Fibroblast of skin of back (primary cell): ENCODE results near the gene BRINP1.
A peak's percentile ranks its signal among the peaks of the same experiment; 100 is the strongest.

ENCODE experiments used
- DNase-seq: peaks from one replicate; pipeline ENCODE4 v3.0.0-alpha.2; 2013

The BRINP1 gene

DNA sequence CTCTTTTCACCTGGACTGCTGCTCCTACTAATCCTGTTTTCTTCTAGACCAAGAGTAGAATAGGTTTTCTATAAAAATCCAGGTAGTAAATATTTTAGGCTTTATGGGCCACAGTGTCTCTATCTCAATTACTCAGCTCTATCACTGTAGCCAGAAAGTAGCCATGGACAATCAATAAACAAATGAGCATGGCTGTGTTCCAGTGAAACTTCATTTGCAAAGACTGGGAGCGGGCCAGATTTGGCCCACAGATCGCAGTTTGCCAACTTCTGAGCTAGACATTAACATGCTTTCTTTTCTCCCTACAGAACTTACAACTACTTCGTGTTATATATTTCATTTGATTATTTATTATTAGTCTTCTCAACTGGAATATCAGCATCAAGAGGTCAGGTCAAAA, 30.2 kb downstream of the BRINP1 start:
- DNase-seq: no peak

DNA sequence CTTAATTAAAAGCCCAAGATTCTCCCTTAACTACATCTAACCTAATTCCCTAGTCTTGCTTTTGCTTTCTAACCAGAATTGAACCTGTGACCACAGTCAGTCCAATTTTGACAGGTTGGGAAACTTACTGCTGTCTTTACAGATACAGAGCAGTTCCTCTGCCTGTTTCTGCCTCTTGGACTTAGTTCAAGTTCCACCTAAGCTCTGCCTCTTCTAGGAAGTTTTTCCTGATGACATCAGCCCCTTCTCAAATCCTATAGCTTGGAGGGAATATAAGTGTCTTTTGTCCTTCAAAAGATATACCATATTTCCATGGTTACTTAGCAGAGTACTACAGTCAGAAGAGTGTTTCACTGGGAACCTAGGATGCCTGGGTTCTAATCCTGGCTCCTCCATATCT, 31.7 kb downstream of the BRINP1 start:
- no peak for DNase-seq

DNA sequence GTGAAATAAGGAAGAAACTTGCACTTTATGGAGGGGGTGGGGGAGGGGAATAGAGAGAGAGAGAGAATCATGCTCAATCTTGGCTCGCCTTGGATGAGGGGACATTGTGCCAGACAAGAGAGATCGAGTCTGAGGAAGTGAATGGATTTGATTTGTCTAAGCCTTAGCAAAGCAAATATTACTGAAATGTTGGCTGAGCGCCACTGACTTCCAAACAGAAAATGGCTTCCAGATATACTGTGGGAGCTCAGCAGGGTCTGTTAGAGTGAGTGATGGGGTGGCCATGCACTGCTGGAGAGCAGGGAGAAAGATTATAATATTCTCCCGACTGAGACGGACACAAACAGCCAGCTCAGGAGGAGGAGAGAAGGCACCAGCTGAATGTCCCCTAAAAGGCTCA, 34.5 kb downstream of the BRINP1 start:
- DNase-seq: no peak

DNA sequence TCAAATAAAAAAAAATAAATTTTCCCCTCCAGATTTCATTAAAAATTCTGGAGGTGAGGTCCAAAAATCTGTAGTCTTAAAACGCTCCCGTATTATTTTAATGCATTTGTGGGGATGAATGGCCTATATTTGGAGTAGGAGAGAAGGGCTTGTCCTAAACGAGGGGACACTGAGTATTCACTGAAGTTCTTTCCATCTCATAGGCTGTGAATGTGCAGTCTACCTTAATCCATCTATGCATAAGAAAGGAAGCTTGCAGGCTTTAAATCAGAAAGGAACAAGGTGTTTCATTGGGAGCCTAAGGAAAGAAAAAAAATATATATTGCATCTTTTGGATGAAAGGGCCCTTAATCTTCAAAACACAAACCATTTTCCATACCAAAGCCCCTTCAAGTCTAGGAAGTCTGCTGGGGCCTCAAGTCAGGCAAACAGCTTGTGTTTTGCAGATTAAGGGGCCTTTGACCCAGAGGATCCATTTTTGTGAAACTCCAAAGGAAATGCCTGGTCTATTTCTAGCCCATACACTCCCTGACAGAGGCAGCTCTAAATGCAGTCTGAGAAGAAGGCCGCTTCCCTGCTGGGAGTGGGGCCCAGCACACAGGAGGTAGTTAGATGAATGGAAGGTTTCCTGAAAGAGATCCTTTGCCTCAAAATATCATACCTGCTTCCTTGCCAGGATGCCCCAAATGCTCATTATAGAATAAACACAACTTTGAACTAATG, 35.6 kb downstream of the BRINP1 start:
- no peak for DNase-seq

DNA sequence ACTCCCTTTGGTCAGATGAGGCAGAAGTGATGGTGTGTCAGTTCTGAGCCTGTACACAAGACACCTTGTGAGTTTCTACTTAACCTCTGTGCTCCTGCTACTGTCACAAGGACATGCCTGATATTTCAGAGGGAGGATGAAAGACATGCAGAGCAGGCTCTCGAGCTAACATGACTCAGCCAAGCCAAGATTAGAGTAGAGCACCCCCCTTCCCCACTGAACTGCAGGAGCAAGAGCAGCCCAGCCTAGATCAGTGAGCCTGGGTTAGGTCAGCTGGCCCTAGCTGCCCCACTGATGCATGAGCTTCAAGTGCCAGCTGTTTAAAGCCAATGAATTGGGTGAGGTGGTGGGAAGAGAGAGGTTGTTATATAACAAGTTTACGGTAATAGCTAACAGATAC, 36.7 kb downstream of the BRINP1 start:
- no peak for DNase-seq

DNA sequence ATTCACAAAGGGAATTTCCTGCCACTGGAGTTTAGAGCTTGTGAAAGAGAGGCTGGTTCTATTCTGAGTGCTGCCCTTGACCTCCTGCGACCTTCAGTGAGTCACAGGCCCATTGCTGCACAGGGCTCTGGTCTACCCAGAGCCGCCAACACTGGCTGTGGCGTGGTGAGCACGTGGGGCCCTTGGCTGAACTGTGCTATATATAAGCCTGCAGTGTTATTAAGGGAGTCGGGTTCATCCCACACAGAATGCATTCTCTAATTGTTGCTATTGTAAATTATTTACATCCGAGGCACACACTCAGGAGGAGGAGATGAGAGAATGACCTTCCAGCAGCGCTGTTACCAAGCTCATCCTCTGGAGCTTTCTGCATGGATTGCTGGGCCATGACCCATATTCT, 47.1 kb downstream of the BRINP1 start:
- no peak for DNase-seq

DNA sequence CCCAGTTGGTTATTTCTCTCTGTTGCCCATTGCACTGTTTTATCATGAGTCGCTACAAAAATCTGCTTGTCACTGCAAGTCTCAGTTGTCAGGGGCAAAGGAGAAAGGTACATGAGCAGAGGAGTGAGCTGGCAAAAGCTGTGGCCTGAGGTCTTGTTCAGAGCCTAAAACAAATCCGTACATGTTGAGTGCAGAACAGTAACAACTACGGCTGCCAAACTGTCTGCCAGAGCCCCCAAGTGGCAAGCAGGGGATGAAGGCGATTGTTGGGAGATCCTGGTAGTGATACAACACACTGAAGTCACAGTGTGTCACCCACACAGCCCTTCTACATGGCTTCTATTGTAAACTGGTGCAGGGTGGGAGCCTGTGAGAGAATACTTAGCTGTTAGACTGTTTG, 50.9 kb downstream of the BRINP1 start:
- DNase-seq: no peak

DNA sequence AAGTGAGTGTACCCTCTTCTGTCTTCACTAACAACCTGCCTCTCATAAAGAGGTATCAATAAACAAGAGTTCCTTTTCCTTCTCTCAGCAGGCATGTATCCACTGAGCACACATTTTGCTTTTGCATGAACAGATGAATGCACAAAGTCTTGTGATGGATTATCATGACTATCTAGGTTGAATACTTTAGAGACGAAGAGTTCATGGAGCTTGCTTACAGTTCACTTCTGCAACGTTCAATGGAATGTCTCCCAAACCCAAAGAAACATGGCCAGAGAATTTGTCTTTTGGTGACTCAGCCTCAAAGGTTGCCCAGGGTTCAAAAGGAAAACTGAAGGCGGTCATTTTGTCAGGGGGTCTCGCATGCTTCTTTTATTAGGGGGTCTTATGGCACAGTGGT, 55.4 kb downstream of the BRINP1 start:
- no peak for DNase-seq

DNA sequence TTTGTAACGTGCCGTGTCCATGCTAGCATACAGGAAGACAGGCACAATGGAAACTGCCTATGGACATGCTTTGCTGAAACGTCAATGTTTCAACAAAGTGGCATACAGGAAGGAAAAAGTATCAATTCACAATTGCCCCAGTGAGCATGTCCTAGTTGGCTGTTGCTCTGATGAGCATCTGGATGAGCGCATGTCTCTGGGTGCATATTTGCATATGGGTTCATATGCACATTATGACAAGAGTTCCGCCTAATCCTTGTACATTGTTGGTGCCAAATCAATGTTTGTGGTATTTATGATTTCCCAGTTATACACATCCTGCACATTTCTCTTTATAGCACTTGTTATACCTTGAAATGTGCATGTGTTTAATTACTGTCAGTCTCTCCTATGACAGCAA, 58.5 kb downstream of the BRINP1 start:
- no peak for DNase-seq

DNA sequence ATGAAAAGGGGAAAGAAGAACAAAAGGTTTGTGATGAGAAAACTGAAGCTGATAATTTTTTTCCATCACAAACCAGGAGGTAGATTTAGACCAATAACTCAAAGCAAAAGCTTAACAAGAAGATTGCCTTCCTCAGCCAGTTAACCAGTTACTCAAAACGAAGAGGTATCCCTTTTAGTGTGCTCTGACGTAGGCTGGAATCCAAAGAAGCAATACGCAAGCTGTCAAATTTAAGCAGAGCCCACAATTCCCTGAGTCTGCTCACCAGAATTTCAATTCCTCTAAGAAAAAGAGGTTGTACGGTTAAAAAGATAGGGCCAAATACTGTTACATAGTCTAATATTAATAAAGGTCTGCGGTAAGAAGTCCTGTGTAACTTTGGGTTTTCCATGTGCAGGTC, 61.8 kb downstream of the BRINP1 start:
- DNase-seq: no peak

DNA sequence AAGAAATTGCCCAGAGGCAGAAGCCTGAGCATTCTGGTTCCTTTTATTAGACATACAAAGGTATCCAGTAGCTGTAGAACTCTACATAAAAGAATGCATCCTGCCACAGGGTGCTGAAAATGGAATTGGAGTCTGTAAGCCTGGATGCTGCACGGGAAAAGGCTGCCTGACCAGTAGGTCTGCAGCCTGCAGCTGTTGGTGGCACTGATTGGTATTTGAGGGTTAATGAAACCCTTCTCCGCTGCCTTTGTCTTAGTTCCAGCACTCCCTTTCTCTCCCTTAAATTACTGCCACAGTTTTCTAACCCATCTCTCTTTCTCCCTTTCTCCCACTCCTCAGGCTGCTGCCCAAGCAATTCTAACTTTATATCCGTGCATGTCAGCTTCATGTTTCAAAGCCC, 64.7 kb downstream of the BRINP1 start:
- DNase-seq: no peak

DNA sequence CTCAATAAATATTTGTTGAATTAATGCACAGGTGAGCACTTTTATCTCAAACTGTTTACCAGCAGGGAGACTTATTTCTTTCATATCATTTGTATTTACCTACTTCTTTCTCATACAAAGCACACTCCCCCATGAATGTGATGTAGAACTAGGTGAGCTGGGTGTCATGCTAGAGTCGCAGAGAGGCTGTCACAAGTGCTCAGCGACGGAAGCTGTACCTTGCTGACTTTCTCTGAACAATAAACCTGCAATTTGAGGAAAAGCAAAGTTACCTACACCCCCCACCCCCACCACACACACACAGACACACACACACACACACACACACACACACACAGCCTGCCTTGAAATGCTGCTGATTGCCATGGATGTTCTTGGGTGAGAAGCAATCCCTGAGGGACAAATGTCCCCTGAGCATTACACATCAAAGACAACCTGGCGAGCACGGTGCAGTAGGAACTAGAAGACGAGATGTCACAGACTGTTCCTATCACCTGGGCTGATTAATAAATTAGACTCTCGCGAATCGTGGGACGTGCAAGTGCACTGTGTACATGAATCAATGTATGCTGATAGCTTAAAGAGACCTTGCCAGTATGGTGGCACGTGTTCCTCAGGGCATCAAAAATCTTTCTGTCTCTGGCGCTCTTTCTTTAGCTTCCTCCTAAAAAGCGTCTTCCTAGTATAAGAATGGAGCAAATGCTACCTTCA, 66.1 kb downstream of the BRINP1 start:
- no peak for DNase-seq

DNA sequence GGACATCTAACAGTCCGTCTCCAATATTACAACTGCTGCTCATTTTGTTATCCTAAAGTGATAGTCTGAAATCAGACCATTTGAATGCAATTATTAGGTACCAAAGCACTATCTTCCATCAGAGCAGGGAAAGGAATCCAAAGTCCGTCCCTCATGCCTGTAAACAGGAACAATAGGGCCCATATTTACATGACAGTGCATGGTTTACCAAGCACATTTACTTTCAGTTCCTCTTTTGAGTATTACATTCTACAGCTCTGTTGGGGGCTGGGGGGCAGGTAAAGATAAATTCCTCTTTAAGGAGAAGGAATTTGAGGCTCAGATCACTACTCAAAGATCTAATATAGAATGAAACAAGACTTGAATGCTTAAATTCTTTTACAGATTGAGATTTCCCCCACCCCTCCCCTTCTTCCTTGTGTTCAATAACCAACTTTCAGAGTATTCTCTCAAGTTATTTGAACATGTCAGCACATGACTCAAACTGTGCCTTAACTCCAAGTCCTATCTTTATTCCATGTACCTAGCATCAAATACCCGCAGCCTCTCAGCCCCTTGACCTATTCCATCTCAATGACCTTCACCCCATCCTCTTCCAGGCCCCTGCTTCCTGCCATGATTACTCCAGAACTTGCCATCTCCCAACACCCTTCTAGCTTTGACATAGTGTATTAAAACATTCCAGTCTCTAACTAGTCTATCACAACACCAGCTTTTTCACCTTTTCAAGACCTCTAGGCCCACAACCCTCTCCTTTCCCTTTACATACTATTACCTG, 71.0 kb downstream of the BRINP1 start:
- DNase-seq: no peak

DNA sequence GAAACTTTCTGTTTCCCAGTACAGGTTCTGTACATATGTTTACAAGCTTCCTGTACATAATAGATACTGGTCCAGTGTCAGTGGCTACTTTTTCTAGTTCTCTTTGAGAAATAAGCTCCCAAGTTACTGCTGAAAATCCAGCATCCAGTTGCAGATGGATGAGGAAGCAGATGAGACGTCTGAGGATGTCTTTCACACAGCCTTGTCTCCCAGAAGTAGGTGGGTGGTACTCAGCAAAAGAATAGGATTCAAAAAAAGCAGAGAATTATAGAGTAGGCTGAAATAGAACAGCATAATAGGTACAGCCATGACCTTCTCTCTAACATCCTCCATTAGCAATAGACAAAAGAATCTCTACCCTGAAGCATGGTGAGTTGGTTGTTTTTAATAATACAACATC, 77.7 kb downstream of the BRINP1 start:
- no peak for DNase-seq

DNA sequence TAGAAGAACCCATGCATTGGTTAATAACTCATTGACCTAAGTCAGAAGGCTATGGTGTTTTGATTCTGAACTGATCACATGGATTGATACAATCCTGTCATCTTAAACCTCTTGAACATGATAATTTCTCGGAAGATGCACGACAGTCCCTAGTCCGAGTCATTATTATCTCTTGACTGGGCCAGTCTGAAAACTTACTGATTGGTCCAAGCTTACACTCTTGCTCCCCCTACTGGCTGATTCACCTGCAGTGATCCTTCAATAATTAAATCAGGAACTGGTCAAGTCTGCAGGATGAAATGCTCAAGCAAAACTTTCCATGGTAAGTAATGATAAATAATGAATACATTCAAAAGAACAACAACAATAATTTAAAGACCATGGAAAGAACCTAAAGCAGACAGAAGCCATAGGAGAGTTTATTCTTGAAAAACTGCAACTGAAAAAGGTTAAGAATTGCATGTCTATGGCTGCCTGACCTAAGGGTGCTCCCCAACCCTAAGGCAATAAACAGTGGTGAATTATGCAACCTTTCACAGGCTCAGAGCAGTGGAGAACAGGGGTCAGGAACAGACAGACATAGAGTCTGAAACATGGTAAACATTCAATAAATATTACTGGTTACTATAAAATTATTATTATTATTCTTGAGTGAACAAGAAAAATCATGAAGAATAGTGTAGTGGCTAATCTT, 79.3 kb downstream of the BRINP1 start:
- peak; percentile 47 for DNase-seq

DNA sequence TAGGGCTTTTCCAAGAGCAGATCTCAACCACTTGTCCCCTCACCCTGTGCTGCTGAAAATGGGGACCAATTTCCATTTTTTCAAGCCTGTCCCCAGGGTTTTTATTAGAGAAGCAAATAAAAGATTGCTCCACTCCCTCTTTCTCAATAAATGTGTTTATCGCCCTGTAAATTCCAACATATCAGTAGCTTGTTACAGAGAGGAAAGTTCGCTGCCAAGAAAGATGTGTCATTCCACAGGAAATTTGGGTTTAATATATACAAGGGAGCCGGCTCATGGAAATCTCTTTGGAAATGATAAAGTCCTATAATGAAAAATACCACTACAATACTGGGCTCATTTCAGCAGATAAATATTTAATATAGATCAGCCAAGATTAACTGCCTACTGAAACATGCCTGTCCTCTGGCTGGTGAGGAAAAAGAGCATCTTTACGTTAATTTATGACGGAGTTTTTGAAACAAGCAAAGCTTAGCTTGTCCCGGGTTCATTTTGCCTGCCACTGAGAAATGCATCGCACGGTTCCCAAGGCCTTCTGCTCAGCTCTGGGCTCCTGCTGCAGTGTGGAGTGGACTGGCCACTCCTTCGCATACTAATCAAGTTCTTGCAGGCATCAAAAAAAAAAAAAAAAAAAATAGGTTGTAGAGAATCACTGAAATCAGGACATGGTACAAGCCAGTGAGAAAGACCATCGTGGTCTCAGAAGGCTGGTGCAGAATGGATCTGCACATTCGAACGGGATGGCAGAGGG, 84.5 kb downstream of the BRINP1 start:
- no peak for DNase-seq

DNA sequence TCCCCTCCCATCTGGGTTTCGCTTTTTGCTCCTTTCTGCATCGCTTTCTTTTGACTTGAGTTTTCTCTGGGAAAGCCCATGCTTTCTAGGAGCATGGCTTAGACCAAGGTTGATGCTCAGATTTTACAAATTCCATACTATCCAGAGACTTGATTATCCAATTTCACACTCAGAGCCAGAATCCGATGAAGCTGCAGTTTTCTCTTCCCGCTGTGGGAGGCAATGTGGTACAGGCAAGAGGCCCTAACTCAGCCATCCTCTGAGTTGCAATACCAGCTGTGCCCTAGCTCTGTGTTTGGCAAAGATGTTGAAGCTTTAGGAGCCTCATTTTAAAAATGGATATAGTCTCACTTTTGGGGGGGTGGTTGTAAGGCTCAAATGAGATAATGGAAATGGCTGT, 85.1 kb downstream of the BRINP1 start:
- DNase-seq: no peak

DNA sequence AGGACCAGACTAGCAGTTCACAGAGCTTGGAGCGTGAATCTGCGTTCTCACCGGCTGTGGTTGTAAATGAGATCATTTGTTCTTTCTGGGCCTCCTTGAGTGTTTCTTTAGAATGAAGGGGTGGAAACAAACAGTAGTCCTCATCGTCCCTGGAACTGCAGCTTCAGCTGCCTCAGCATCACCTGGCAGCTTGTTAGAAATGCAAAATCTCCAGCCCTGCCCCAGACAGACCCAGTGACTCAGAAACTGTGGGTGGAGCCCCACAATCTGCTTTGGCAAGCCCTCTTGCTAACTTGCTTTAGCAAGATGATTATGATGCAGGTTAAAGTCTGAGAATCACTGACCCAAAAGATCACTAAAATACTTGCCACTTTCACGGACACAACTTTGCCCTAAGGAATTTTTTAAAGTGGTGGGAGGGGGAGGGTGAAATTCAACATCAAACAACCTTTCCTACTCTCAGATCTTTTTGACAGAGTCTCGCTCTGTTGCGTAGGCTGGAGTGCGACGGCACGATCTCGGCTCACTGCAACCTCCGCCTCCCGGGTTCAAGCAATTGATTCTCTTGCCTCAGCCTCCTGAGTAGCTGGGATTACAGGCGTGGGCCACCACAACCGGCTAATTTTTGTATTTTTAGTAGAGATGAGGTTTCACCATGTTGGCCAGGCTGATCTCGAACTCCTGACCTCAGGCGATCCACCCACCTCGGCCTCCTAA, 86.0 kb downstream of the BRINP1 start:
- DNase-seq: no peak

DNA sequence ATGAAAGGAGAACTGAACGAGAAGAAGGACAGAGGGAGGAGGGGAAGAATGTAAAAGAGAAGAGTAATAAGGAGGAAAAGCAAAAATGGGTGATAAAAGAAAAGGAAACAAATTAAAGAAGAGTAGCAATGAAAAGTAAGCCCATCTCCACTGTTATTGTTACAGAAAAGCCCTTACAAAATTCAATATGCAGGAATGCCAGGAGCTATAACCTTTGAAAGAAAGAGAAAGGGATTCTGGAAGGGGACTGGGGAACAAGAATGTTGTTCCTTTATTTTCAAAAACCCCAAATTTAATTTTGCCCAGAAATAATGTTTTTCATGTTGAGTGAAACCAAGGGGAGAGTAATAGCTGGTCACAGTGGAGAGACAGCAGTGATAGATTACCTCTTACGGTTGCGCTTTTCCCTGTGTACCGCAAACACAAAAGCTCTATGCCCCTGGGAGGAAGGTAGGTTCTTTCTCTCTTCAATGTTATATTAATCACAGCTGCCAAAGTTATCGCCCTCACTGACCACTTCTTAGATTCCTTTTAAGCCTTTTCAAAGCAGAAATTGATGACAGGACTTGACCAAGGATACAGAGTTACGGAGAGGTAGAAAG, 86.7 kb downstream of the BRINP1 start:
- no peak for DNase-seq

DNA sequence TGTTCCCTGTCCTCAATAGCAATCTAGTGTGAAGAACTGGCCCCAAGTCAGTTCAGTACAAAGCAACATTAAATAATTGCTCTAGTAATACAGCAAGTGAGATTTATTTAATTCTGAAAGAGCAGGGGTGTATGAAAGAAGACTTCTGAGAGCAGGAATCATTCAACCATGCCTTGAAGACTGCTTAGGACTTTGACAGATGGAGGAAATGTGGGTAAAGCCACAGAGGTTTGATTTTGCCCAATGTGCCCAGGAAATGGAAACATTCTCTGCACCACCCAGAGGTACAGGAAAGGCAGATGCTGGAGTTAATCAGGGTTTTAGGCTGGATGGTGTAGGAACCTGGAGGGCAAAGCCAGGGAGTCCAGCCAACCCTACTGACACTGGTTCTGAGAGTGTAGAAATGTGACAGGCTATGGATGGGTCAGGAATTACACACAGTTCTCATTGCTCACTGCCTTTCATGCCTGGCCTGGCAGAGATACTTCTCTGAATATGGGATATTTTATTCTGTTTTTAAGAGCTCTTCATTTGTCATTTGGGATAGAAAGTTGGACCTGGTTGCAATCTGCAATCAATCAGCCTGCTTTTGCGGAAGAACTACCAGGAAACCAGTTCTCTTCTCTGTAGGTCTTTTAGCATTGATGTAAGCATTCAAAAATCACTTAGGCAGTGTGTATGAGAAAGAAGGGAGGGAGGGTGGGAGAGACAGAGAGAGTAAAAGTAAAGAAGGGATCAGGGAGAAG, 88.3 kb downstream of the BRINP1 start:
- no peak for DNase-seq

DNA sequence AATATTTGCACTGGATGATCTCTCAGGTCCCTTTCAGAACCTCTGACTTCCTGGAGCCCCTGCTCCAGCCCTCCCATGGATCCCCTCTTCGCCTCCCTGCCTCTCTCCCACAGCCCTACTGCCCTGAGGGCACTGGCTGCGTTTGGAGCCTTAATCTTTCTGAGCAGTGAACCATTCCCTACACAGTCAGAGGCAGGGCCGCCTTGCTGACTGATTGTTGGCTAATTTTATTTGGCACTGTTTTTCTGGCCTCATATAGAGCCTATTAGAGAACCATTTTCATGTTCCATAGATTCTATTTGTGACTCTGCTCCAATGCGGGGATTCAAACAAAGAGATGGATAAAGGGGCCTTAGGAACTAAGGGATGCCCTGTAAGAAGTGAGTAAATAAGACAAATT, 91.1 kb downstream of the BRINP1 start:
- no peak for DNase-seq
